Duodenal mucosa (tissue), 2 donors: Measurements from ENCODE around the gene CPB2.

Source experiments
- H3K27ac ChIP-seq: one replicate; pipeline ENCODE4 v1.7.0; 2013; ENCODE audit warnings: low read depth, low read length
- H3K27me3 ChIP-seq, 2 donors: one replicate each; pipeline ENCODE4 v1.7.0; 2013; ENCODE audit warnings: low read length in 2 of 2, control low read depth in 1 of 2; ENCODE audit not compliant: insufficient read depth in 2 of 2, control insufficient read depth in 1 of 2
- H3K36me3 ChIP-seq, 2 donors: one replicate each; pipeline ENCODE4 v1.7.0; 2013; ENCODE audit warnings: low read length in 2 of 2, control low read depth in 1 of 2; ENCODE audit not compliant: insufficient read depth in 2 of 2, control insufficient read depth in 1 of 2
- H3K4me1 ChIP-seq, 2 donors: one replicate each; pipeline ENCODE4 v1.7.0; 2013; ENCODE audit warnings: low read length in 2 of 2, control low read depth in 1 of 2; ENCODE audit not compliant: insufficient read depth in 2 of 2, control insufficient read depth in 1 of 2
- H3K4me3 ChIP-seq, 2 donors: one replicate each; pipeline ENCODE4 v1.7.0; 2013; ENCODE audit warnings: low read length in 2 of 2, low read depth in 1 of 2
- H3K9ac ChIP-seq, 2 donors: one replicate each; pipeline ENCODE4 v1.7.0; 2013; ENCODE audit warnings: low read length in 2 of 2, low read depth in 1 of 2
- H3K9me3 ChIP-seq, 2 donors: one replicate each; pipeline ENCODE4 v1.7.0; 2013; ENCODE audit warnings: low read length in 2 of 2, control low read depth in 1 of 2; ENCODE audit not compliant: control insufficient read depth in 1 of 2

Gene CPB2

DNA sequence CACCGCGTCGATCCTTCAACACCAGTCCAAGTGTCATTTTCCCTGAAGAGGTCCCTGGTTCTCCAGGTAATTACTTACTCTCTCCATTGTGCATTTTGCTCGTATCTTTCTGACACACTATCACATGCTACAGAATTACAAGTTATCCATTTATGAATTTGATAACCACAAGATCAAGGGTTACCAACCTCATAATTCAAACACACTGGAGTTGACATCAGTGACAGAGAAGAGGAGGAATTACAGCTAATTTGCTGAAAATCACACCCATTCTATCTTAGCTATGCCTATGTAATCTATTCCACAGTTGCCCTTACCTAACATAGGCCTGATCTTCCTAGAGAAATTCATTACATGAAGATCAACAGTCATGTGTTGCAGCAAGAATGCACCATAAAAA lies 66.5 kb downstream of the CPB2 start:
- no peaks in the 10 kb centered on the region for H3K27me3 ChIP-seq
- peaks cover 4 to 5% of the 10 kb centered on the region in 2 donors for H3K4me1 ChIP-seq
- H3K36me3 ChIP-seq: peaks cover 15 to 18% of the 10 kb centered on the region in 2 donors
- no peak overlapping the region for H3K4me3 ChIP-seq
- H3K9me3 ChIP-seq: no peaks in the 10 kb centered on the region
- no peak overlapping the region for H3K27ac ChIP-seq
- H3K9ac ChIP-seq: no peak overlapping the region

DNA sequence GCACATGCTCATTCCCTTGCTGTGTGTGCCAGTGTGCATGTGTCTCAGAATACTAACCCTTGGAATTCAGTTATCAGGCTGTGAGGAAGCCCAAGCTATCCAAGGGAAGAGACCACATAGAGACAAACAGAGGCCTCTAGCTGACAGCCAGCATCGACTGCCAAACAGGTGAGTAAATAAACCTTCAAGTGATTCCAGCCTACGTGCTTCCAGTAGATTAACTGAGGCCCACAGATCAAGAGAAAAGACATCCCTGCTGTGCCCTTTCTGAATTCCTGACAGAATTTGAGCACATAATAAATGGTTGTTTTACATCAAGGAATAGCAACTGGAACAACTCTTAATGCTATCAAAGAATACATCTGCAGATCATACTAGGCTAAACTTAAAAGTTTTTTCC lies 69.8 kb downstream of the CPB2 start:
- Histone ChIP-seq H3K9ac (no peak overlapping the region), H3K36me3 (peaks cover 3 to 12% of the 10 kb centered on the region in 2 donors), H3K27ac (no peak overlapping the region)

DNA sequence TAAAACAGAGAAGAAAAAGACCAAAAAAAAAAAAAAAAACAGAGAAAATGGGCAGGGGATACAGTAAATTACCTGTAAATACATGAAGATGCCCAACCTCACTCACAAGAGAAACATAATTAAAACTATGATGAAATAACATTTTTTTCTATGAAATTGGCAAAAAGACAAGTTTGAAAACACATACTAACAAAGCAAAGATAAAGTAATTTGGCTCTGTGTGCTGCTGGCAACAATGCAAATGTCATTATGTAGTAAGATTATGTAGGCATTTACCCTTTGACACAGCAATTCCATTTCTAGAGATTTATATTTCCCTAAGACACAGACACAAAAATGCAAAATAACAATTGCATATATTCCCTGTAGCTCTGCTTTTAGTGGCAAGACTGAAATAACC lies 72.5 kb downstream of the CPB2 start:
- Histone ChIP-seq H3K27ac (no peak overlapping the region), H3K9ac (no peak overlapping the region), H3K36me3 (peaks cover 3 to 7% of the 10 kb centered on the region in 2 donors), H3K27me3 (no peaks in the 10 kb centered on the region), H3K4me3 (no peak overlapping the region), H3K9me3 (peaks cover 0 to 11% of the 10 kb centered on the region in 2 donors), H3K4me1 (no peaks in the 10 kb centered on the region)

More for the DNA sequence above, 69.8 kb downstream of the CPB2 start:
- Histone ChIP-seq H3K4me3 (no peak overlapping the region), H3K27me3 (no peaks in the 10 kb centered on the region), H3K9me3 (peaks cover 0 to 8% of the 10 kb centered on the region in 2 donors), H3K4me1 (peaks cover 4 to 5% of the 10 kb centered on the region in 2 donors)

DNA sequence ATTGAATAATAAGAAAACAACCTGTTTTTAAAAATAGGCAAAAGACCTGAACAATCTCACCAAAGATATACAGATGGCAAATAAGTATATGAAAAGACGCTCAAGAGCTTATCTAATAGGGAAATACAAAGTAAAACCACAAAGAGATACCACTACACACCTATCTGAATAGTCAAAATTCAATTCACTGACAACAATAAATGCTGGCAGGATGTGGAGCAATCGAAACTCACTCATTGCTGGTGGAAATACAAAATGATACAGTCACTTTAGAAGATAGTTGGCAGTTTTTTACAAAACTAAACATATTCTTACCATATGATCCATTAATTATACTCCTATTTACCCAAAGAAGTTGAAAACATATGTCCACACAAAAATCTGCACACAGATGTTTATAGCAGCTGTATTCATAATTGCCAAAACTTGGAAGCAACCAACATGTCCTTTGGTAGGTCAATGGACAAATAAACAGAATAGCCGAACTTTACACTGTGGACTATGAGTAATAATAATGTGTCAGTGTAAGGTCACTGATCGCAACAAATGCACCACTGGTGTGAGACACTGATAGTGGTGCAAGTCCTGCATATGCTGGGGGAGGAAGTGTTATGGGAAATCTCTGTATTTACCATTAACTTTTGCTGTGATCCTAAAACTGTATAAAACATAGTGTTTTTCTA lies 73.1 kb downstream of the CPB2 start:
- peaks cover 3 to 7% of the 10 kb centered on the region in 2 donors for H3K36me3 ChIP-seq
- H3K9me3 ChIP-seq: peaks cover 0 to 11% of the 10 kb centered on the region in 2 donors
- H3K27me3 ChIP-seq: no peaks in the 10 kb centered on the region
- H3K4me3 ChIP-seq: no peak overlapping the region
- no peak overlapping the region for H3K9ac ChIP-seq
- no peak overlapping the region for H3K27ac ChIP-seq
- H3K4me1 ChIP-seq: no peaks in the 10 kb centered on the region

DNA sequence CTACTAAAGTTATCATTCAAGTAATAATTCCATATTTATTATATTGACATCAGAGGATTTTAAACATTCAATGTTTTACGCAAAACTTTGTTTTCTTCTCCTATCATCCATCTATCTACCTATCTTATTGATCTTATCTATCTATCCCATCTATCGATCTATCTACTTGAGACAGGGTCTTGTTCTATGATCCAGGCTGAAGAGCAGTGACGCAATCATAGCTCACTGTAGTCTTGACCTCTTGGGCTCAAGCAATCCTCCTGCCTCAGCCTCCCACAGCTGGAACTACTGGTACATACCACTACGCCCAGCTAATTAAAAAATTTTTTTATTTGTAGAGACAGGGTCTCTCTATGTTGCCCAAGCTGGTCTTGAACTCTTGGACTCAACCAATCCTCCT lies 79.7 kb downstream of the CPB2 start:
- Histone ChIP-seq H3K4me3 (no peak overlapping the region), H3K36me3 (peaks cover 0 to 3% of the 10 kb centered on the region in 2 donors), H3K4me1 (no peaks in the 10 kb centered on the region), H3K27me3 (no peaks in the 10 kb centered on the region), H3K9me3 (peaks cover 0 to 3% of the 10 kb centered on the region in 2 donors), H3K27ac (no peak overlapping the region), H3K9ac (no peak overlapping the region)

DNA sequence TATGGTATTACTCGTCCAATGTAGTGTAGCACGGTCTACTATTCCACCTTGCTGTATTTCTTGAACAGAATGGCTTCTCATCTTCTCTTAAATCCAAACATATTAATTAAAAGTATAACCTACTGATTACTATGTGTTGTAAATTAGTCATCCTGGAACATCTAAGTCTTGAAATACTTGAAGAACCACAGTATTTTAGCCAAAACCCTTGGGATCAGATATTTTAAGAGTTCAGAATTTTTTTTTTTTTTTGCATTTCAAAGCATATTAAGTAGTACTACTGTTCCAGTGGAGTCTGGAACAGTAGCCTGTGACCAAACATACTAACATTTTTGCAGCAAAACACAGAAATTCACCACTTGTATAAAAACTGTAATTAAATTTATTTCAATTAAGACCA lies 82.4 kb downstream of the CPB2 start:
- Histone ChIP-seq H3K9me3 (no peaks in the 10 kb centered on the region), H3K27ac (no peak overlapping the region), H3K4me3 (no peak overlapping the region), H3K36me3 (peaks cover 2 to 14% of the 10 kb centered on the region in 2 donors), H3K4me1 (no peaks in the 10 kb centered on the region), H3K27me3 (no peaks in the 10 kb centered on the region), H3K9ac (no peak overlapping the region)

DNA sequence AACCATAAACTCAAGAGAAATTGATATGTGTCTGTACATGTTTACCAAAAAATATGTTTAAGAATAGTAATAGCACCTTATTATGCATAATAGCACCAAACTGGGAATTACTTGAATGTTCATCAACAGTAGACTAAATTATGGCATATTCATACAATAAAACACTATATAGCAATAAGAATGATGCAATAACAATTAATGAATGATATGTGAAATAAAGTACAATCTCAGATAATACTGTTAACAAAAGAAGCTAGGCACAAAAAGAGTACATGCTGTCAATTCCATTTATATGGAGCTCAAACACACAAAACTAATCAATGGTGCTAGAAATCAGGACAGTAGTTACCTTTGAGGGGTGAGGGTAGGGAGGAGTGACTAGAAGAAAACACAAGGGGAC lies 88.6 kb downstream of the CPB2 start:
- H3K27me3 ChIP-seq: no peaks in the 10 kb centered on the region
- H3K4me1 ChIP-seq: no peaks in the 10 kb centered on the region
- H3K4me3 ChIP-seq: no peak overlapping the region
- H3K36me3 ChIP-seq: peaks cover 10 to 27% of the 10 kb centered on the region in 2 donors
- no peaks in the 10 kb centered on the region for H3K9me3 ChIP-seq
- H3K9ac ChIP-seq: no peak overlapping the region
- H3K27ac ChIP-seq: no peak overlapping the region

DNA sequence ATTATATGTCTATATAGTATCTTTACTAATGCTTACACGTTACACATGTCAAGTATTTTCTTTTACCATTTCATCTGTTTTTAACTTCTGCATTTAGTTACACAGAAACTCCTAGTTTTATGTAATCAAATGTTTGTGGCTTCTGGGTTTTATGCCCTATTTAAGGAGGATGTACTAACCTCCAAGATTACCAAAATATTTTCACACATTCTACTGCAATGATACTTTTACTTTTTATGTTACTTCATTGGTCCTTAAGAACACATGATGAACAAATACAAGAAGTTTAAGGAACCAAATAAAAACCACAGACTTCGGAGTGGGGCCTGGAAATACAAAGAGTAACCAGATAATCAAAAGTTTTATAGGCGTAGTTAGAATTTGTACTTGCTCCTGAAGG lies 89.5 kb downstream of the CPB2 start:
- no peaks in the 10 kb centered on the region for H3K4me1 ChIP-seq
- H3K9ac ChIP-seq: no peak overlapping the region
- H3K27ac ChIP-seq: no peak overlapping the region
- H3K9me3 ChIP-seq: no peaks in the 10 kb centered on the region
- no peaks in the 10 kb centered on the region for H3K27me3 ChIP-seq
- peaks cover 10 to 32% of the 10 kb centered on the region in 2 donors for H3K36me3 ChIP-seq
- no peak overlapping the region for H3K4me3 ChIP-seq

DNA sequence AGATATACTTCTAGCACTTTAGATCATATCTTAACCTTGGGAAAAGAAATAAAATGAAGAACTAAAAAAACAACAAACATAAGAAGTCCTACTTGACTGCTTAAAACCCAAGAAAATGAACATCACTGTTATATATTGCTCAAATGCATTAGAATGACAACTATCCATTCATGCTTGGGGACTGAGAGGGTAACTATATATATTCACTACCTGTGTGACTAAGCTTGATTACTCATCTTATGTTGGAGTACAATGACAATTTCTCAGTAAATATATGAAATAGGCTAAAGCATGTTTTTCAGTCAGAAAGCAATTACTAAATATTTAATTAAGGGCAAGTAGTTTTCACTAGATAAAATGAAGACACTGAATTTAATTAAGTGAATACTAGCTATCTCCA lies 92.4 kb downstream of the CPB2 start:
- Histone ChIP-seq H3K27ac (no peak overlapping the region), H3K36me3 (peaks cover 19 to 35% of the 10 kb centered on the region in 2 donors), H3K27me3 (no peaks in the 10 kb centered on the region), H3K9ac (no peak overlapping the region), H3K4me1 (no peaks in the 10 kb centered on the region), H3K4me3 (no peak overlapping the region), H3K9me3 (no peaks in the 10 kb centered on the region)

DNA sequence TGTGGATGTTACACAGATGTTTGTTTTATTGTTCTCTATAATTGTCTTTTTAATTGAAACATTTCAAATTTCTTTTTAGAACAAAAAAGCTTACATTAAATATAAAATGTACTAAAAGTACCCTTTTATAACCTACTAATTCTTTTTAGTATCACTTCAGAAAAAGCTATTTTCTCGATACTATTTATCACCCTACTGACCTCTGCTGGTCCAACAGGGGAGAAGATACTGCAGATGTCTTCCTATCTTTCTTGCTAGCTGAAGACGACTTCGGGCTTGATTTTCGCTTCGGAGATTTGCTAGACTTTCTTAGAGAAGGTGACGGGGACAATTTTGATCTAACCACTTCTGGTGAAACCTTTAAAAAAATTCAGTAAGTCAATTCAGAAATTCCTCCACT lies 94.7 kb downstream of the CPB2 start:
- Histone ChIP-seq H3K4me1 (no peaks in the 10 kb centered on the region), H3K9ac (no peak overlapping the region), H3K27ac (no peak overlapping the region), H3K9me3 (no peaks in the 10 kb centered on the region), H3K4me3 (no peak overlapping the region), H3K27me3 (no peaks in the 10 kb centered on the region), H3K36me3 (peaks cover 16 to 31% of the 10 kb centered on the region in 2 donors)
